Heart left ventricle (tissue), 13 donors: ENCODE data around the gene RNASE8.

Source experiments
- CTCF ChIP-seq, 12 donors: fragments of 200-600 bp; sonication (generic) in 4 of 12; IDR thresholded peaks; one replicate each; pipeline versions ENCODE4 v1.5.0 to v1.8.0; 2018 to 2022; ENCODE audit warnings: antibody characterized with exemption in 12 of 12, mild to moderate bottlenecking in 5 of 12
- POLR2A ChIP-seq, 2 donors: fragments of 450-650 bp; IDR thresholded peaks; one replicate each; pipeline ENCODE4 v1.6.1; 2017; ENCODE audit warnings: antibody characterized with exemption in 2 of 2, mild to moderate bottlenecking in 2 of 2, moderate library complexity in 2 of 2
- donor health status: ischemic (EF 13 %, LVEDD 7.1; RV severe dilation, severe dysfunction).
- donor health status: DM: no; HTN: yes; CAD: no.
- donor health status: DM: no; HTN: no; CAD: no.
- donor health status: ischemic (EF 25% LVEDD 6.9; RV normal size, moderate dysfunction).
- donor health status: ischemic (EF 25% LVEDD 5.7; RV mildly dilated, moderate dysfunction).
- donor health status: ischemic (EF 35%, LVEDD 5.7; RV mildly dilated, moderate dysfunction).
- donor health status: nonischemic (EF 11% LVEDD 7.7; RV severe dilation, severe dysfunction).
- donor health status: DM: yes; HTN: yes; CAD: no.
- donor health status: PGD.
- donor health status: ischemic (EF 29% LVEDD 5.4; RV normal size, mild dysfunction).
- donor health status: nonischemic (EF 23%, LVEDD 6.1; RV moderate dilation, normal function).

- TF ChIP-seq CTCF (IDR thresholded peaks at IDR 0.05) (no peak), POLR2A (IDR thresholded peaks at IDR 0.05) (no peak)
Measured at GRCh38 chr14:21019366-21019765, 38.3 kb upstream of the RNASE8 start.
